Measurements from ENCODE around the gene CD79B. TPM values are rescaled to one million over a fixed set of nuclear protein-coding genes. Genes with fewer than 3 reads are reported as not detected.
"Not testable (repeated sequence)": the region's sequence is repeated elsewhere in the genome, so short reads cannot be mapped to it uniquely, and the experiment has no call there.

The CD79B gene
- total and polyA plus RNA-seq, 12 donors, result 0.69 to 4.5 (median 2.2) TPM; not detected in 1

DNA sequence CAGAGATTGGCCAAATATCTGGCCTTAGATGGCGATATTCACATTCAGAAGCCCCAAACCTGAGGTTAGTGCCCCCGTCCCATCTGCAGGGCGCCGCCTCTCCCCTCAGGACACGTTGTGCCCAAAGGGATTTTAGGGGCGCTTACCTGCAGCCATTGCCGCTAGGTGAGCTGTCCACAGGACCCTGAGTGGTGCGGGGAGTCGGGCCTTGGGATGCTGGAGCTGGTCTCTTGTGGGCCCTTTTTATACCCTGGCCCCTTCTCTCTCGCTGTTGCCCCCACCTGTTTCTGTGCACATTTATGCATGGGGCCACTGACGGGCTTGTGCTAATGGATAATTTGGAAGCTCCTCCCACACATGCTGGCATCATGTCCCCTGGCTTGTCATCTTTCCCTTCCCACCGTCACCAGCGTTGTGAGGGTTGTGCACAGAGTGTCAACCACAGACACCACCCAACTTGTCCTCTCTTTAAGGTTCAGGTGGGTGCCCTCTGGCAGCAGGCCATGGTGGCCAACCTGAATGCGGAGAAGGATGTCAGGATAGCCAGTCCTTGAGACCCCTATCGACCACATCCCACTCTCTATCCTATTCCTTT is 21.0 kb downstream of the CD79B start, which contains the start of gene CSHL1:
Gene CSHL1 (minus strand): TSS at position 218 of the 595 bp plus-strand sequence. CDS start 62 bp downstream, at position 156.
- Histone ChIP-seq H3K27me3 (peaks cover 4% of the 10 kb centered on the region), H3K9me3 (replicated peaks in 1 of 3) (no peaks in the 10 kb centered on the region), H3K36me3 (replicated peaks in 1 of 2) (no peaks in the 10 kb centered on the region), H3K4me3 (no peak within 1 kb of the TSS), H3K27ac (no peak within 1 kb of the TSS), H3K4me1 (replicated peaks in 1 of 2) (no peaks in the 10 kb centered on the region)
- intact Hi-C loops (cut with DNase I), result loop anchor here (10.0 kb wide), 2 partner anchors 114 to 374 kb away; partner anchors contain the start of gene ICAM2 (in 1 of the 2)
- 57 to 75% (median 66%) methylated on average over 12 to 15 of the region's 15 CpGs for WGBS, 4 donors
- no peak for TF ChIP-seq POLR2A (IDR thresholded peaks at IDR 0.05)
- TF ChIP-seq, protein P1, sequence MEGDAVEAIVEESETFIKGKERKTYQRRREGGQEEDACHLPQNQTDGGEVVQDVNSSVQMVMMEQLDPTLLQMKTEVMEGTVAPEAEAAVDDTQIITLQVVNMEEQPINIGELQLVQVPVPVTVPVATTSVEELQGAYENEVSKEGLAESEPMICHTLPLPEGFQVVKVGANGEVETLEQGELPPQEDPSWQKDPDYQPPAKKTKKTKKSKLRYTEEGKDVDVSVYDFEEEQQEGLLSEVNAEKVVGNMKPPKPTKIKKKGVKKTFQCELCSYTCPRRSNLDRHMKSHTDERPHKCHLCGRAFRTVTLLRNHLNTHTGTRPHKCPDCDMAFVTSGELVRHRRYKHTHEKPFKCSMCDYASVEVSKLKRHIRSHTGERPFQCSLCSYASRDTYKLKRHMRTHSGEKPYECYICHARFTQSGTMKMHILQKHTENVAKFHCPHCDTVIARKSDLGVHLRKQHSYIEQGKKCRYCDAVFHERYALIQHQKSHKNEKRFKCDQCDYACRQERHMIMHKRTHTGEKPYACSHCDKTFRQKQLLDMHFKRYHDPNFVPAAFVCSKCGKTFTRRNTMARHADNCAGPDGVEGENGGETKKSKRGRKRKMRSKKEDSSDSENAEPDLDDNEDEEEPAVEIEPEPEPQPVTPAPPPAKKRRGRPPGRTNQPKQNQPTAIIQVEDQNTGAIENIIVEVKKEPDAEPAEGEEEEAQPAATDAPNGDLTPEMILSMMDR (IDR thresholded peaks at IDR 0.05), result no peak
- DNase-seq, result no peak

- Histone ChIP-seq H3K36me3 (replicated peaks in 1 of 2) (no peaks in the 10 kb centered on the region), H3K4me3 (no peak overlapping the region), H3K9me3 (replicated peaks in 1 of 3) (no peaks in the 10 kb centered on the region), H3K27ac (no peak overlapping the region), H3K27me3 (peaks cover 4% of the 10 kb centered on the region), H3K4me1 (replicated peaks in 1 of 2) (no peaks in the 10 kb centered on the region)
- intact Hi-C loops (cut with DNase I), result loop anchor here (10.0 kb wide), 2 partner anchors 115 to 375 kb away; partner anchors contain the start of gene ICAM2 (in 1 of the 2)
- no peak for DNase-seq
- TF ChIP-seq, protein P1 (IDR thresholded peaks at IDR 0.05), result no peak
- no peak for TF ChIP-seq POLR2A (IDR thresholded peaks at IDR 0.05)
- WGBS, 4 donors, result 80 to 87% (median 83%) methylated on average over 13 to 14 of the region's 14 CpGs
Measured at GRCh38 chr17:63910096-63910495, 22.0 kb downstream of the CD79B start.

GRCh38 chr17:63909586-63909985 is 22.5 kb downstream of the CD79B start:
- H3K4me1 ChIP-seq (replicated peaks in 1 of 2); H3K27me3 ChIP-seq; intact Hi-C loops (cut with DNase I); H3K36me3 ChIP-seq (replicated peaks in 1 of 2); H3K4me3 ChIP-seq; H3K9me3 ChIP-seq (replicated peaks in 1 of 3); H3K27ac ChIP-seq: not testable (repeated sequence)
- WGBS, 4 donors, result 80 to 85% (median 83%) methylated on average over 5 to 10 of the region's 10 CpGs
- DNase-seq, result peak in 1 of 7 donors; percentile 12

DNA sequence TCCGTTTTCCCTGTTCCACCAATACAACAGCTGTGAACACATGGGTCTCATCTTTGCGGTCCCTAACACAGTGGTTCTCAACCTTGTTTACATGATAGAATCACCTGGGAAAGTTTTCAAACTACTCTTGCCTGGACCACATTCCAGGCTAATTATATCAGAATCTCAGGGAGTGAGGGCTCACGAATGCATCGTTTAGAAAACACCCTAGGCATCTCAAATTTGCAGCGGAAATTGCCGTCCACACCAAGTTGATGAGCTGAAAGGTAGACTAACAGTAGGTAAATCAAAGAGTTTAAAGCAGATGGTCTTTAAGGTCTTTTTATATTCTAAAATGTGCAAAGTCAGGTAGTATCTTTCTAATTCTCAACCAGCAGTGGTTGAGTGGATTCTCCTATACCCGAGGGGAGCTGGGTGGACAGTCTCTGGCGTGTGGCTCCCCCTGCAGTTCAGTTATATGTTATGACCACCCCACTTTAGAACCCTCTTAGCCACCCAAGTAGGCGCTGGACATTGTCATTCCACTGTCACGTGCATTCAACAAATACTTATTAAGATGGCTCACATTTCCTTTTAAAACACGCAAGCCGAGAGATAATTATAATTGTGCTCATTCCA is 24.9 kb downstream of the CD79B start:
- WGBS, 4 donors, result 76 to 85% (median 82%) methylated on average over 10 to 12 of the region's 12 CpGs
- not testable (repeated sequence) for DNase-seq

GRCh38 chr17:63904796-63905195 is 27.3 kb downstream of the CD79B start:
- H3K36me3 ChIP-seq (replicated peaks in 1 of 2); H3K27me3 ChIP-seq; H3K9me3 ChIP-seq (replicated peaks in 1 of 3); H3K27ac ChIP-seq; H3K4me1 ChIP-seq (replicated peaks in 1 of 2); H3K4me3 ChIP-seq; DNase-seq; intact Hi-C loops (cut with DNase I): not testable (repeated sequence)
- WGBS, 4 donors, result 93 to 96% (median 93%) methylated on average over 8 of the region's 8 CpGs

More for the DNA sequence above, 24.9 kb downstream of the CD79B start:
- H3K27ac ChIP-seq; intact Hi-C loops (cut with DNase I); H3K27me3 ChIP-seq; H3K4me3 ChIP-seq; H3K4me1 ChIP-seq (replicated peaks in 1 of 2); H3K36me3 ChIP-seq (replicated peaks in 1 of 2); H3K9me3 ChIP-seq (replicated peaks in 1 of 3): not testable (repeated sequence)
